Natural killer cell treated with Interleukin-12 subunit alpha and Interleukin-12 subunit beta and Interleukin-15 and Interleukin-18, amount 100 ng/mL, for 72 hours (primary cell): Measurements from ENCODE around the gene BMPR1B. TPM values are rescaled to one million over a fixed set of nuclear protein-coding genes. Genes with fewer than 3 reads are reported as not detected.

Source experiments
- ATAC-seq, 2 donors: fragments of 150-1000 bp; cut with Tn5 transposase in 1 of 2; sonication (Bioruptor Pico), chemical (Tn5 transposase) in 1 of 2; 2 replicates each; pipeline ENCODE4 v1.10.0; 2021
- DNase-seq: peaks from one replicate; pipeline ENCODE4 v3.0.0; 2022; ENCODE audit warnings: low spot score
- H3K27ac Mint-ChIP-seq, 2 donors: 1 replicate in 1 of 2; 2 replicates in 1 of 2; pipeline ENCODE4 v1.8.0; 2022; ENCODE audit warnings: mixed read lengths in 2 of 2, mild to moderate bottlenecking in 1 of 2, moderate library complexity in 1 of 2
- H3K27me3 Mint-ChIP-seq, 2 donors: 1 replicate in 1 of 2; 2 replicates in 1 of 2; pipeline ENCODE4 v1.8.0; 2022; ENCODE audit warnings: mixed read lengths in 2 of 2
- H3K36me3 Mint-ChIP-seq: one replicate; pipeline ENCODE4 v1.8.0; 2022; ENCODE audit warnings: mixed read lengths
- H3K4me1 Mint-ChIP-seq, 2 donors: 1 replicate in 1 of 2; 2 replicates in 1 of 2; pipeline ENCODE4 v1.8.0; 2022; ENCODE audit warnings: low read depth in 2 of 2, mixed read lengths in 2 of 2, mild to moderate bottlenecking in 1 of 2
- H3K4me3 Mint-ChIP-seq: one replicate; pipeline ENCODE4 v1.8.0; 2022; ENCODE audit warnings: mixed read lengths
- H3K9me3 Mint-ChIP-seq: 2 replicates; pipeline ENCODE4 v1.8.0; 2022; ENCODE audit warnings: mixed read lengths
- total RNA-seq, 2 donors: library from RNA; stranded (reverse); gene quantifications; one replicate each; pipeline ENCODE4 v1.2.3, GENCODE V29; 2022

Gene BMPR1B
- total RNA-seq, 2 donors from 2014 or later, result not detected

GRCh38 chr4:95068818-95069478 is 311.2 kb downstream of the BMPR1B start:
- Mint-ChIP-seq H3K4me3 (peak overlapping the region; percentile 11), H3K9me3 (no peaks in the 10 kb centered on the region), H3K27me3 (no peaks in the 10 kb centered on the region), H3K27ac (no peak overlapping the region), H3K4me1 (peaks cover 20 to 25% of the 10 kb centered on the region in 2 donors), H3K36me3 (no peaks in the 10 kb centered on the region)
- peak in 1 of 2 donors; percentile 67 for ATAC-seq
- DNase-seq, result no peak

- Mint-ChIP-seq H3K9me3 (no peaks in the 10 kb centered on the region), H3K4me3 (no peak overlapping the region), H3K27me3 (no peaks in the 10 kb centered on the region), H3K36me3 (no peaks in the 10 kb centered on the region), H3K4me1 (peaks cover 20 to 25% of the 10 kb centered on the region in 2 donors), H3K27ac (no peak overlapping the region)
- ATAC-seq (no peak), DNase-seq (no peak)
Measured at GRCh38 chr4:95071851-95072250, 314.1 kb downstream of the BMPR1B start.

- no peak overlapping the region for H3K4me3 Mint-ChIP-seq
- H3K9me3 Mint-ChIP-seq, result no peaks in the 10 kb centered on the region
- DNase-seq (no peak), ATAC-seq (no peak)
- H3K27ac Mint-ChIP-seq, result no peak overlapping the region
- H3K27me3 Mint-ChIP-seq, result no peaks in the 10 kb centered on the region
- peaks cover 9 to 15% of the 10 kb centered on the region in 2 donors for H3K4me1 Mint-ChIP-seq
- H3K36me3 Mint-ChIP-seq, result no peaks in the 10 kb centered on the region
Measured at GRCh38 chr4:95073646-95074045, 315.9 kb downstream of the BMPR1B start.

DNA sequence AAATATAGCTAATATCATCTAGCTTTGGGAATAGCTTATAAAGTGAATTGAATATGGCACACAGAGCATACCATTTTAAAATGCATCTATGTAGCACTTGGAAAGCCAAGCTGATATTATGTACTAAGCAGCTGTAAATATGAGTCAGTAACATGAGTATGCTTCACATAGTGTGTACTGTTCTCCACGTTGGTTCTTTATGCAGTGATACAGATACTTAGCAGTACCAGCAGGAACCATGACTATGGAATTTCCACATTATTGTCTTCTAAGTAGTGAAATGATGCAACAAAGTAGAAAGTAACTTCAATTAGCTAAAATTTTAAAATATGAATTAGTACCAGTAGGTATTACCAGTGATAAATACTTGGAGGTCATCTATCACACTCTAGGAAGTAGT is 320.1 kb downstream of the BMPR1B start:
- Mint-ChIP-seq H3K27me3 (no peaks in the 10 kb centered on the region), H3K36me3 (no peaks in the 10 kb centered on the region), H3K4me3 (no peak overlapping the region)

GRCh38 chr4:95080969-95081368 is 323.2 kb downstream of the BMPR1B start:
- no peak for ATAC-seq
- no peak for DNase-seq
- H3K9me3 Mint-ChIP-seq, result no peaks in the 10 kb centered on the region
- peaks cover 0 to 6% of the 10 kb centered on the region in 2 donors for H3K4me1 Mint-ChIP-seq
- H3K36me3 Mint-ChIP-seq, result no peaks in the 10 kb centered on the region
- H3K27ac Mint-ChIP-seq, result no peak overlapping the region
- no peak overlapping the region for H3K4me3 Mint-ChIP-seq
- peaks cover 0 to 3% of the 10 kb centered on the region in 2 donors for H3K27me3 Mint-ChIP-seq

More for the DNA sequence above, 320.1 kb downstream of the BMPR1B start:
- H3K4me1 Mint-ChIP-seq, result no peaks in the 10 kb centered on the region
- no peaks in the 10 kb centered on the region for H3K9me3 Mint-ChIP-seq
- ATAC-seq (no peak), DNase-seq (no peak)
- H3K27ac Mint-ChIP-seq, result no peak overlapping the region

DNA sequence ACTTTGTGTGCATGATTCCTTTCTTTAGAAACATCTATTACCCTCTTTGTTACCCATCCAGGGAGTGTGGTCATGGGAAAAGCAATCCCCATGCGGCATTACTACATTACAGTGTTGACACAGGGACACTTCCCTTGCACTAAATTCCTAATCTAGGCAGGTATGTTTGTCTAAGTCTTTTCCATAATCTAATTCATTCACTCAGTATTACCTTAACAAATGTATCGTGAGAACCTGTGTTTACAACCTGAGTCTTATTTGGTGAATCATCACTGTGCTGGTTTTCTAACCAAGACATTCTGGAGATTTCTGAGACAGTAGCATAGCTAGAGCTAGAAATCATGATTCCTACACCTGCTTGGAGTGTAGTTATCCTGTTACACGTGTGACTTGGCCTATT is 326.8 kb downstream of the BMPR1B start:
- H3K36me3 Mint-ChIP-seq, result no peaks in the 10 kb centered on the region
- peaks cover 0 to 6% of the 10 kb centered on the region in 2 donors for H3K4me1 Mint-ChIP-seq
- H3K9me3 Mint-ChIP-seq, result no peaks in the 10 kb centered on the region
- ATAC-seq (no peak), DNase-seq (no peak)
- H3K27ac Mint-ChIP-seq, result no peak overlapping the region
- no peak overlapping the region for H3K4me3 Mint-ChIP-seq
- peaks cover 0 to 3% of the 10 kb centered on the region in 2 donors for H3K27me3 Mint-ChIP-seq

DNA sequence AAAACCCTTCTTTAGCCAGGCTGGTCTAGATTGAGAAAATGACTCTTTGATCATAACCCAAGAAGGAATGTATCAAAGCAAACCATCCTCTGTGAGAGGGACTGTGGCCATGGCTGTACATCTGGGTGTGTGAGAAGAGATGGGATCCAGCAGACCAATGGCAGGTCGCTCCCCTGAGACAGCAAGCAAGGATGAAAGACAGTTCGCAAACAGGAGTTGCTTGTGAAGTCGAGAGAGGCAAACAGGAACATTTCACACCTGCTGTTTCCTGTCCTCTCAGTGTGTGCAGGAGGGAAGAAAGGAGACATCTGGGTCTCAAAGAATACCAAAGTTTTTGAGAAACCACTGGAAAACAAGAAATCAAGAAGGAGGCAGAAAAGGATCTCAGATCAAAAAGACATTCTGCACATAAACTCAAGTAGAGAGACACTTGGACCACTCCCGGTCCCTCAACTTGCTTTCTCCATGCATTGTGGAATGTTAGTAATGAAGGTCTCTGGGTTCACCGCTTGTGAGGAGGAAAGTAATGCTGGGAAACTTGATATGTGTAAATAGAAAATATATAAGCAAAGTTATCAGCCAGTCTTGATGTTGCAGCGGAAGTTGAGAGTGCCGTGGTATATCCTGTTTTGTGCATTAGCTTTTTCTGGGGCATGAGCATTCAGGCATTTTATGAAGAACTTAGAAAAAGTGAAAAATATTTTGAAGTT is 327.5 kb downstream of the BMPR1B start:
- Mint-ChIP-seq H3K4me3 (no peak overlapping the region), H3K36me3 (no peaks in the 10 kb centered on the region), H3K27me3 (peaks cover 0 to 3% of the 10 kb centered on the region in 2 donors), H3K9me3 (no peaks in the 10 kb centered on the region), H3K4me1 (peaks cover 0 to 6% of the 10 kb centered on the region in 2 donors), H3K27ac (no peak overlapping the region)
- ATAC-seq (no peak), DNase-seq (no peak)

DNA sequence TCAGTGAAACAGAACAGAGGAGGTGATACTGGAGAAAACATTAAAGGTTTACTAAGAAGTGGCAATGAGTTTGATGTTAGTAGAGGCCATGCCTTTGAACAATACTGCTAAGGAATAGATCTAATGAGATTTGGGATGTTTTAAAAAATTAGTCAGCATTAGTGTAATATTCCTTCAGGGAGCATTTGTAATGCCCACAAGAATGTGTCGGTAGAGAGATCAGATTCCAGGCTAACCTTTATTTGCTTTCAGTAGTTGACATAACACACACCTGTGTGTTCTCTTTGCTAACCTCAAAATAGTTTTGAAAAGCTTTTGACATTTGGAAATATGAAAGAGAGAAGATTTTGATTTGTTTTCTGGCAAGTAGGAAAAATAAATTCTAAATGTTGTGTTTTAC is 328.8 kb downstream of the BMPR1B start:
- Mint-ChIP-seq H3K27ac (no peak overlapping the region), H3K4me3 (no peak overlapping the region), H3K9me3 (no peaks in the 10 kb centered on the region), H3K36me3 (no peaks in the 10 kb centered on the region), H3K4me1 (peaks cover 0 to 6% of the 10 kb centered on the region in 2 donors), H3K27me3 (peaks cover 0 to 3% of the 10 kb centered on the region in 2 donors)
- no peak for ATAC-seq
- no peak for DNase-seq

- no peak for DNase-seq
- no peak overlapping the region for H3K4me3 Mint-ChIP-seq
- no peak for ATAC-seq
- no peak overlapping the region for H3K27ac Mint-ChIP-seq
- H3K36me3 Mint-ChIP-seq, result no peaks in the 10 kb centered on the region
- peaks cover 0 to 6% of the 10 kb centered on the region in 2 donors for H3K4me1 Mint-ChIP-seq
- peaks cover 0 to 3% of the 10 kb centered on the region in 2 donors for H3K27me3 Mint-ChIP-seq
- H3K9me3 Mint-ChIP-seq, result no peaks in the 10 kb centered on the region
Measured at GRCh38 chr4:95087657-95088455, 330.1 kb downstream of the BMPR1B start.

DNA sequence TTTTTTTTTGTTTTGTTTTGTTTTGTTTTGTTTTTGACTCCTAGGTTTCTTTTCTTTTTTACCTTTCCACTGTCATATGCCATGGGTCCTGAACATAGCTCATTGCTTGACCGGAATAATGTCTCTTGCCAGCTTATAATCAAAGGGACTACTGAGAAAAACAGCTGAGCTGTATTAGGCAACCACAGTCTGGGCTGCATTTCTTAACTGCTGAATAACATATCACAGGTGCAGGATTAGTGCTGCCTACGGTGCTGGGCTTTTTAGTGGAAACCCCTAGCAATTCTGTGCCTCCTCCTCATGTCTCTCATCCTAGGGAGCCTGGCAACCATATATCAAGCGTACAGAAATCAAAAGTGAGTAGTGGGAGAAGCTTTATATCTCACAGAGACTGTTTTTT is 333.5 kb downstream of the BMPR1B start:
- no peaks in the 10 kb centered on the region for H3K4me1 Mint-ChIP-seq
- no peak for DNase-seq
- H3K4me3 Mint-ChIP-seq, result no peak overlapping the region
- H3K27ac Mint-ChIP-seq, result no peak overlapping the region
- H3K27me3 Mint-ChIP-seq, result no peaks in the 10 kb centered on the region
- H3K36me3 Mint-ChIP-seq, result no peaks in the 10 kb centered on the region
- H3K9me3 Mint-ChIP-seq, result no peaks in the 10 kb centered on the region
- ATAC-seq, result no peak

DNA sequence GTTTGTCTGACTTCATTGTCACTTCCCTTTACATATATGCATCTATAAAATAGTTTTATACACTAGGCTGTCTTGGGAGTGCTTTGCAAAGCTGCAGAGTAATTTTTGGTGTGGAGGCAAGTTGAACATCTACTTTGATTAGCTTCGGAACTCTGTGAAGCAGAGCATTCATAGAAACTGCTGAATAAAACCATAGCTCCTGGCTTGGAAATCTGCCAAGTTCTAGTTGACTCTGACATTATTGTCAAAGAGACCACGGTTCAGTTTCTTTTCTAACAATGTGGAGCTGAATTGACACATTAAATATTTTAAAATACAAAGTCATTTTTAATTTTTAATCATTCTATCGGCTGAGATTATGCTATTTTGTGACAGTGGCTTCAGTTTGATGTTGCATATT is 335.0 kb downstream of the BMPR1B start:
- H3K36me3 Mint-ChIP-seq, result no peaks in the 10 kb centered on the region
- H3K9me3 Mint-ChIP-seq, result no peaks in the 10 kb centered on the region
- no peaks in the 10 kb centered on the region for H3K4me1 Mint-ChIP-seq
- no peaks in the 10 kb centered on the region for H3K27me3 Mint-ChIP-seq
- H3K27ac Mint-ChIP-seq, result no peak overlapping the region
- no peak overlapping the region for H3K4me3 Mint-ChIP-seq
- ATAC-seq (no peak), DNase-seq (no peak)

GRCh38 chr4:95093460-95093859 is 335.7 kb downstream of the BMPR1B start:
- no peaks in the 10 kb centered on the region for H3K9me3 Mint-ChIP-seq
- no peaks in the 10 kb centered on the region for H3K27me3 Mint-ChIP-seq

DNA sequence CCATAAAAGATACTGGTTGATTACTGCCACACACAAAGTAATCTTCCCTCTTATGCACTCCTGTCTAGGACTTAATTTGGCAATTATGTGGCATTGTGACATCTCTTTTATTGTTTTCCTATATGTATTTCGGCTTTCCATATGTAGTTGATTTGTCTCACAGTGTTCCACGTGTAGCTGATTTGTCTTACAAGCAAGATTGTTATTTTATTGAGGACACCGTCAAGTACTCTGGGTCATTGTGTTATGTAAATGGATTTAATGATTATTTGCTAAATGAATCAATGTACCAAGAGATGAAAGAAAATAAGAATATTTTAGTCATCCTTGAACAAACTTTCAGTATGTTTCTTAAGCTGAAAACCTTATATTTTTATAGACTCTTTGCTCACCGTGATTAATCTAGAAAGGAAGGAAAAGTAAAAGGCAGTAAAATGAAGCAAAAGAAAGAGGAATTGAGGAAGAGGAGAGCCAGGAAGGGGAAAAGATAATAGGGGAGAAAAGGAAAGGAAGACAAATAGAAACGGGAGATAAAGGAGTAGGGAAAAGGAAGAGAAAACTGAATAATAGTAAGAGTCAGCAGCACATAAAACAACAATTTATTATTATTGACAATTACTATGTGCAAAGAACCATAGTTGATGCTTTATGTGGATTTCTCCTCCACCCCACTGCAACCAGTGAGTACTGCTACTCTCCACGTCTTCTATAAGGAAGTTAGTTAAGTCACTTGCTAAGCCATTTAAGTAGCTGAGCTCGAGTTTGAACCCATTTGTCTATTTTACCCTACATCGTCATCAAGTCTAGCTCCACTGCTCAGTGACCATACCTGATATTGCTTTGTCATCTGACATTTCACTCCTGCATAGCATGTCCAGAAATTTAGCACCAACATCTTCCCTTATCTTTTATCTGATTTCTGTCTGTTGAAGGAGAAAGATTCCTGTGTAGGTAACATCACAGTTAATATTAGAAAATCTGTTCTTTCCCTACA is 336.5 kb downstream of the BMPR1B start:
- Mint-ChIP-seq H3K9me3 (no peaks in the 10 kb centered on the region), H3K36me3 (no peaks in the 10 kb centered on the region), H3K27ac (no peak overlapping the region), H3K4me1 (no peaks in the 10 kb centered on the region), H3K4me3 (no peak overlapping the region), H3K27me3 (no peaks in the 10 kb centered on the region)
- ATAC-seq, result no peak
- no peak for DNase-seq

More at GRCh38 chr4:95093460-95093859, 335.7 kb downstream of the BMPR1B start:
- no peaks in the 10 kb centered on the region for H3K4me1 Mint-ChIP-seq
- ATAC-seq (no peak), DNase-seq (no peak)
- H3K4me3 Mint-ChIP-seq, result no peak overlapping the region
- no peaks in the 10 kb centered on the region for H3K36me3 Mint-ChIP-seq
- H3K27ac Mint-ChIP-seq, result no peak overlapping the region
